ENCODE data around the gene SHTN1. TPM values are rescaled to one million over a fixed set of nuclear protein-coding genes. Genes with fewer than 3 reads are reported as not detected.

Gene SHTN1
- total and polyA plus RNA-seq, 10 of the 15 experiments (the other 5 are each of a cell fraction or from before 2014, with no cell fraction given) = 0.79 to 4.0 (median 2.0) TPM

DNA sequence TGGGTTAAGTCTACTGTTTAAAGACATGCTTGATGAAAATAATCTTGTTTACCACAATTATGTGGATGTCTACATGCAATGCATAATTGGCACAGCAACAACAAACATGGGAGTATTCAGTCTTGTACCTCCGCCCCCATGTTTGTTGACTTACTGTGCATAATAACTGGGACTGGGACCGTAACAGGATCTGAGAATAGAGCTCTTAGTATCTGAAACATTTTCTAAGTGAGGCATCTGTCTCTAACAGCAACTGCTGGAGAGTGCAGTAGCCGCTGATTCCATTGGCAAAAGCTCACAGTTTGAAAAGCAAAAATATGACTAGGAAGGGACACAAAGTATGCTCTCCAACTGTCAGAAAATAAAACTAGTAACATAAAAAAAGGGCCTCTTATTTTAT is 94.1 kb downstream of the SHTN1 start:
- Histone ChIP-seq H3K4me2 (ENCODE audit: control insufficient read depth, insufficient read depth) (no peak overlapping the region), H2AFZ (ENCODE audit: control insufficient read depth, low read depth, low read length) (no peak overlapping the region), H3K4me3 (no peak overlapping the region), H3K9me3 (replicated peaks; ENCODE audit: control insufficient read depth, insufficient read depth, low read length) (no peaks in the 10 kb centered on the region), H3K27ac (ENCODE audit: control insufficient read depth, insufficient read depth) (no peak overlapping the region), H3K9ac (ENCODE audit: control insufficient read depth, insufficient read depth, low read length) (no peak overlapping the region), H3K27me3 (replicated peaks in 1 of 2; ENCODE audit: control insufficient read depth in 2 of 2, insufficient read depth in 2 of 2, low read length in 1 of 2) (no peaks in the 10 kb centered on the region), H3K4me1 (ENCODE audit: control insufficient read depth, insufficient read depth, low read length) (no peaks in the 10 kb centered on the region), H4K20me1 (ENCODE audit: control insufficient read depth, insufficient read depth) (no peaks in the 10 kb centered on the region), H3K36me3 (ENCODE audit: control insufficient read depth in 2 of 2, insufficient read depth in 2 of 2, low read length in 1 of 2) (no peaks in the 10 kb centered on the region), H3K79me2 (ENCODE audit: control insufficient read depth, insufficient read depth, low read length) (no peaks in the 10 kb centered on the region)
- FAIRE-seq (no peak), DNase-seq (ENCODE audit: low read depth, low spot score) (no peak), ATAC-seq (no peak)
- TF ChIP-seq, protein P1, sequence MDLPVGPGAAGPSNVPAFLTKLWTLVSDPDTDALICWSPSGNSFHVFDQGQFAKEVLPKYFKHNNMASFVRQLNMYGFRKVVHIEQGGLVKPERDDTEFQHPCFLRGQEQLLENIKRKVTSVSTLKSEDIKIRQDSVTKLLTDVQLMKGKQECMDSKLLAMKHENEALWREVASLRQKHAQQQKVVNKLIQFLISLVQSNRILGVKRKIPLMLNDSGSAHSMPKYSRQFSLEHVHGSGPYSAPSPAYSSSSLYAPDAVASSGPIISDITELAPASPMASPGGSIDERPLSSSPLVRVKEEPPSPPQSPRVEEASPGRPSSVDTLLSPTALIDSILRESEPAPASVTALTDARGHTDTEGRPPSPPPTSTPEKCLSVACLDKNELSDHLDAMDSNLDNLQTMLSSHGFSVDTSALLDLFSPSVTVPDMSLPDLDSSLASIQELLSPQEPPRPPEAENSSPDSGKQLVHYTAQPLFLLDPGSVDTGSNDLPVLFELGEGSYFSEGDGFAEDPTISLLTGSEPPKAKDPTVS (IDR thresholded peaks at IDR 0.05; ENCODE audit: low read depth, low read length) = no peak
- TF ChIP-seq STAT3 (IDR thresholded peaks at IDR 0.05; ENCODE audit: low read depth, low read length) (no peak), MEF2A (IDR thresholded peaks at IDR 0.05; ENCODE audit: insufficient read depth, low read depth, low read length) (no peak), NFYB (IDR thresholded peaks at IDR 0.05; ENCODE audit: insufficient read depth, low read depth, low read length) (no peak), SPI1 (IDR thresholded peaks at IDR 0.05; ENCODE audit: borderline replicate concordance, insufficient read depth, low read depth, low read length) (no peak), ZNF384 (IDR thresholded peaks at IDR 0.05; ENCODE audit: borderline replicate concordance, low read depth, low read length) (no peak), ZNF207 (IDR thresholded peaks at IDR 0.05; ENCODE audit: borderline replicate concordance) (no peak), HDAC6 (IDR thresholded peaks at IDR 0.05; ENCODE audit: unreplicated experiment) (no peak), YY1 (IDR thresholded peaks at IDR 0.05; ENCODE audit: low read depth, low read length) (no peak), HDAC2 (IDR thresholded peaks at IDR 0.05) (no peak), CBX3 (IDR thresholded peaks at IDR 0.05; ENCODE audit: borderline replicate concordance, low read depth) (no peak), TBL1XR1 (IDR thresholded peaks at IDR 0.05; ENCODE audit: low read depth, low read length) (no peak)
- TF ChIP-seq, protein P2, sequence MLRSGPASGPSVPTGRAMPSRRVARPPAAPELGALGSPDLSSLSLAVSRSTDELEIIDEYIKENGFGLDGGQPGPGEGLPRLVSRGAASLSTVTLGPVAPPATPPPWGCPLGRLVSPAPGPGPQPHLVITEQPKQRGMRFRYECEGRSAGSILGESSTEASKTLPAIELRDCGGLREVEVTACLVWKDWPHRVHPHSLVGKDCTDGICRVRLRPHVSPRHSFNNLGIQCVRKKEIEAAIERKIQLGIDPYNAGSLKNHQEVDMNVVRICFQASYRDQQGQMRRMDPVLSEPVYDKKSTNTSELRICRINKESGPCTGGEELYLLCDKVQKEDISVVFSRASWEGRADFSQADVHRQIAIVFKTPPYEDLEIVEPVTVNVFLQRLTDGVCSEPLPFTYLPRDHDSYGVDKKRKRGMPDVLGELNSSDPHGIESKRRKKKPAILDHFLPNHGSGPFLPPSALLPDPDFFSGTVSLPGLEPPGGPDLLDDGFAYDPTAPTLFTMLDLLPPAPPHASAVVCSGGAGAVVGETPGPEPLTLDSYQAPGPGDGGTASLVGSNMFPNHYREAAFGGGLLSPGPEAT (IDR thresholded peaks at IDR 0.05; ENCODE audit: low read depth) = no peak
- TF ChIP-seq, protein P3, sequence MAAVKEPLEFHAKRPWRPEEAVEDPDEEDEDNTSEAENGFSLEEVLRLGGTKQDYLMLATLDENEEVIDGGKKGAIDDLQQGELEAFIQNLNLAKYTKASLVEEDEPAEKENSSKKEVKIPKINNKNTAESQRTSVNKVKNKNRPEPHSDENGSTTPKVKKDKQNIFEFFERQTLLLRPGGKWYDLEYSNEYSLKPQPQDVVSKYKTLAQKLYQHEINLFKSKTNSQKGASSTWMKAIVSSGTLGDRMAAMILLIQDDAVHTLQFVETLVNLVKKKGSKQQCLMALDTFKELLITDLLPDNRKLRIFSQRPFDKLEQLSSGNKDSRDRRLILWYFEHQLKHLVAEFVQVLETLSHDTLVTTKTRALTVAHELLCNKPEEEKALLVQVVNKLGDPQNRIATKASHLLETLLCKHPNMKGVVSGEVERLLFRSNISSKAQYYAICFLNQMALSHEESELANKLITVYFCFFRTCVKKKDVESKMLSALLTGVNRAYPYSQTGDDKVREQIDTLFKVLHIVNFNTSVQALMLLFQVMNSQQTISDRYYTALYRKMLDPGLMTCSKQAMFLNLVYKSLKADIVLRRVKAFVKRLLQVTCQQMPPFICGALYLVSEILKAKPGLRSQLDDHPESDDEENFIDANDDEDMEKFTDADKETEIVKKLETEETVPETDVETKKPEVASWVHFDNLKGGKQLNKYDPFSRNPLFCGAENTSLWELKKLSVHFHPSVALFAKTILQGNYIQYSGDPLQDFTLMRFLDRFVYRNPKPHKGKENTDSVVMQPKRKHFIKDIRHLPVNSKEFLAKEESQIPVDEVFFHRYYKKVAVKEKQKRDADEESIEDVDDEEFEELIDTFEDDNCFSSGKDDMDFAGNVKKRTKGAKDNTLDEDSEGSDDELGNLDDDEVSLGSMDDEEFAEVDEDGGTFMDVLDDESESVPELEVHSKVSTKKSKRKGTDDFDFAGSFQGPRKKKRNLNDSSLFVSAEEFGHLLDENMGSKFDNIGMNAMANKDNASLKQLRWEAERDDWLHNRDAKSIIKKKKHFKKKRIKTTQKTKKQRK (IDR thresholded peaks at IDR 0.05; ENCODE audit: low read depth, low read length) = no peak
- POLR2A ChIA-PET = no interaction called here
- 54% methylated on average over 3 of the region's 3 CpGs for WGBS (ENCODE audit: insufficient coverage, insufficient replicate concordance, low lambda C conversion rate, missing lambda C conversion rate)
- no TSS peak for BruUV-seq (replicated peaks)
- CTCF ChIA-PET = interaction anchor here (1.1 kb wide), 1 partner anchor 264 kb away, joined by 3 read pairs; no protein-coding TSS in a partner anchor
- in situ Hi-C loops (cut with MboI) = no loop called here
- RAD21 ChIA-PET (ENCODE audit: unreplicated experiment) = no interaction called here
- intact Hi-C loops (cut with micrococcal nuclease; ENCODE audit: unreplicated experiment) = no loop called here
- SMC1A ChIA-PET (ENCODE audit: uncharacterized antibody, unreplicated experiment) = interaction anchor here (1.2 kb wide), 1 partner anchor 37 kb away, joined by 3 read pairs; no protein-coding TSS in a partner anchor

Measured in GM12878 (cell line).